ENCODE results near the gene LCT. TPM values are rescaled to one million over a fixed set of nuclear protein-coding genes. Genes with fewer than 3 reads are reported as not detected.
A peak's percentile ranks its signal among the peaks of the same experiment; 100 is the strongest.

LCT gene
- polyA plus RNA-seq, 1 of the 3 experiments (the other 2 are of a cell fraction), result not detected

GRCh38 chr2:135800513-135801460 is 36.2 kb downstream of the LCT start:
- POLR2A ChIA-PET, result no interaction called here
- Histone ChIP-seq H3K9me2 (no peaks in the 10 kb centered on the region), H3K79me2 (ENCODE audit: insufficient read depth) (no peaks in the 10 kb centered on the region), H3K4me1 (ENCODE audit: control insufficient read depth in 1 of 2, insufficient read depth in 2 of 2, low read depth in 1 of 2, low read length in 1 of 2) (no peaks in the 10 kb centered on the region; a peak in 1 of 4 replicates), H3K9me3 (no peaks in the 10 kb centered on the region), H4K20me1 (ENCODE audit: insufficient read depth) (no peaks in the 10 kb centered on the region), H3K27me3 (ENCODE audit: insufficient read depth) (no peaks in the 10 kb centered on the region), H3F3A (replicated peaks; ENCODE audit: insufficient read depth) (no peaks in the 10 kb centered on the region), H3K27ac (ENCODE audit: low read depth in 2 of 2, low read length in 1 of 2) (no peak overlapping the region), H3K4me3 (ENCODE audit: low read depth in 2 of 2, low read length in 1 of 2) (no peak overlapping the region), H2AFZ (ENCODE audit: low read depth) (no peak overlapping the region), H3K9ac (no peak overlapping the region), H3K4me2 (no peak overlapping the region), H3K36me3 (replicated peaks in 1 of 2; ENCODE audit: control insufficient read depth in 1 of 2, insufficient read depth in 2 of 2, low read length in 1 of 2) (no peaks in the 10 kb centered on the region)
- TF ChIP-seq TCF12 (IDR thresholded peaks at IDR 0.05) (no peak), CTCF (IDR thresholded peaks at IDR 0.05) (peak; percentile 8; the same call in 1 of the 2 replicates)
- WGBS (ENCODE audit: low lambda C conversion rate), result 73% methylated on average over 9 of the region's 9 CpGs
- CTCF ChIA-PET, result interaction anchor here (1.0 to 4.6 kb wide), 3 partner anchors 40 to 798 kb away, joined by 3 to 75 read pairs (median 4); no protein-coding TSS in a partner anchor
- no peak for DNase-seq

- H3K9me2 ChIP-seq, result no peaks in the 10 kb centered on the region
- H3K36me3 ChIP-seq (replicated peaks in 1 of 2; ENCODE audit: control insufficient read depth in 1 of 2, insufficient read depth in 2 of 2, low read length in 1 of 2), result no peaks in the 10 kb centered on the region
- ChIA-PET POLR2A (no interaction called here), CTCF (interaction anchor here (0.9 to 4.6 kb wide), 5 partner anchors 8 to 797 kb away, joined by 3 to 75 read pairs (median 46); no protein-coding TSS in a partner anchor)
- no peak overlapping the region for H3K4me2 ChIP-seq
- H3K9me3 ChIP-seq, result no peaks in the 10 kb centered on the region
- no peak overlapping the region for H3K27ac ChIP-seq (ENCODE audit: low read depth in 2 of 2, low read length in 1 of 2)
- DNase-seq, result no peak
- WGBS (ENCODE audit: low lambda C conversion rate), result 37% methylated on average over 2 of the region's 2 CpGs
- no peaks in the 10 kb centered on the region for H3K79me2 ChIP-seq (ENCODE audit: insufficient read depth)
- H3K9ac ChIP-seq, result no peak overlapping the region
- H3K27me3 ChIP-seq (ENCODE audit: insufficient read depth), result no peaks in the 10 kb centered on the region
- no peaks in the 10 kb centered on the region for H4K20me1 ChIP-seq (ENCODE audit: insufficient read depth)
- no peaks in the 10 kb centered on the region for H3F3A ChIP-seq (replicated peaks; ENCODE audit: insufficient read depth)
- no peaks in the 10 kb centered on the region; a peak in 1 of 4 replicates for H3K4me1 ChIP-seq (ENCODE audit: control insufficient read depth in 1 of 2, insufficient read depth in 2 of 2, low read depth in 1 of 2, low read length in 1 of 2)
- no peak overlapping the region for H2AFZ ChIP-seq (ENCODE audit: low read depth)
- H3K4me3 ChIP-seq (ENCODE audit: low read depth in 2 of 2, low read length in 1 of 2), result no peak overlapping the region
- TF ChIP-seq USF2 (IDR thresholded peaks at IDR 0.05; ENCODE audit: borderline replicate concordance, low read depth, low read length) (no peak), POLR2AphosphoS5 (IDR thresholded peaks at IDR 0.05; ENCODE audit: low read depth, low read length) (no peak), MXI1 (IDR thresholded peaks at IDR 0.05; ENCODE audit: low read depth, low read length) (no peak), IRF3 (IDR thresholded peaks at IDR 0.05; ENCODE audit: low read depth, low read length) (no peak), GATA2 (CRISPR knock-in tag; IDR thresholded peaks at IDR 0.05) (no peak), TEAD4 (IDR thresholded peaks at IDR 0.05; ENCODE audit: borderline replicate concordance, insufficient read depth) (no peak), MAX (IDR thresholded peaks at IDR 0.05; ENCODE audit: low read depth) (no peak), ZBTB33 (IDR thresholded peaks at IDR 0.05; ENCODE audit: borderline replicate concordance, low read depth) (no peak), ELF1 (IDR thresholded peaks at IDR 0.05) (no peak), CTCF (IDR thresholded peaks at IDR 0.05) (no peak), NRF1 (IDR thresholded peaks at IDR 0.05; ENCODE audit: low read depth, low read length) (no peak), TAF1 (IDR thresholded peaks at IDR 0.05; ENCODE audit: borderline replicate concordance, low read depth, low read length) (no peak), RCOR1 (IDR thresholded peaks at IDR 0.05; ENCODE audit: low read length) (no peak), CHD2 (IDR thresholded peaks at IDR 0.05; ENCODE audit: low read length, partially characterized antibody) (no peak), RXRA (IDR thresholded peaks at IDR 0.05; ENCODE audit: borderline replicate concordance, low read depth) (no peak), FOXM1 (IDR thresholded peaks at IDR 0.05; ENCODE audit: low read depth) (no peak)
Measured at GRCh38 chr2:135799738-135800137, 37.2 kb downstream of the LCT start.

All from SK-N-SH (cell line).